Activated B cell treated with CpG ODN at 0.5 μM for 24 hours (primary cell): ENCODE results near the gene LRRC45. TPM values are rescaled to one million over a fixed set of nuclear protein-coding genes. Genes with fewer than 3 reads are reported as not detected.

Experiments
- ATAC-seq: fragments of 200-7000 bp; cut with Tn5 transposase; one replicate; pipeline ENCODE4 v1.10.0; 2021; ENCODE audit warnings: low read depth, mild to moderate bottlenecking, moderate library complexity
- CTCF ChIA-PET: fragments of 350-600 bp; sonication (Branson Sonifier 250); formaldehyde crosslinking; loops from one replicate; lab custom pipeline; 2021; ENCODE audit warnings: antibody characterized with exemption; lab: Charles Lee
- POLR2A ChIA-PET: fragments of 350-600 bp; sonication (Branson Sonifier 250); formaldehyde crosslinking; loops from one replicate; lab custom pipeline; 2021; ENCODE audit warnings: antibody characterized with exemption; lab: Charles Lee
- DNase-seq: peaks from one replicate; pipeline ENCODE4 v3.0.0; 2022
- H3K27ac Mint-ChIP-seq: one replicate; pipeline ENCODE4 v1.8.0; 2020; ENCODE audit warnings: mixed read lengths
- H3K27me3 Mint-ChIP-seq: one replicate; pipeline ENCODE4 v1.8.0; 2021; ENCODE audit warnings: mixed read lengths
- H3K36me3 Mint-ChIP-seq: one replicate; pipeline ENCODE4 v1.8.0; 2021; ENCODE audit warnings: low read depth, mixed read lengths
- H3K4me1 Mint-ChIP-seq: one replicate; pipeline ENCODE4 v1.8.0; 2021; ENCODE audit warnings: mixed read lengths
- H3K4me3 Mint-ChIP-seq: one replicate; pipeline ENCODE4 v1.8.0; 2020; ENCODE audit warnings: mild to moderate bottlenecking, mixed read lengths
- H3K9me3 Mint-ChIP-seq: one replicate; pipeline ENCODE4 v1.8.0; 2020; ENCODE audit warnings: mixed read lengths
- intact Hi-C: fragments of 100-400 bp; cut with micrococcal nuclease; formaldehyde crosslinking; loops from one replicate; pipeline ENCODE4 v1.15.1; 2024
- total RNA-seq: library from RNA; stranded (reverse); gene quantifications from 2 replicates; pipeline ENCODE4 v1.2.3, GENCODE V29; 2022
- TF ChIP-seq, protein P1 (sequence below): fragments of 200-600 bp; IDR thresholded peaks from one replicate; pipeline ENCODE4 v1.8.0; 2022; ENCODE audit warnings: antibody characterized with exemption, mild to moderate bottlenecking

The LRRC45 gene
- total RNA-seq, 1 donor from 2014 or later: 10.6 TPM

DNA sequence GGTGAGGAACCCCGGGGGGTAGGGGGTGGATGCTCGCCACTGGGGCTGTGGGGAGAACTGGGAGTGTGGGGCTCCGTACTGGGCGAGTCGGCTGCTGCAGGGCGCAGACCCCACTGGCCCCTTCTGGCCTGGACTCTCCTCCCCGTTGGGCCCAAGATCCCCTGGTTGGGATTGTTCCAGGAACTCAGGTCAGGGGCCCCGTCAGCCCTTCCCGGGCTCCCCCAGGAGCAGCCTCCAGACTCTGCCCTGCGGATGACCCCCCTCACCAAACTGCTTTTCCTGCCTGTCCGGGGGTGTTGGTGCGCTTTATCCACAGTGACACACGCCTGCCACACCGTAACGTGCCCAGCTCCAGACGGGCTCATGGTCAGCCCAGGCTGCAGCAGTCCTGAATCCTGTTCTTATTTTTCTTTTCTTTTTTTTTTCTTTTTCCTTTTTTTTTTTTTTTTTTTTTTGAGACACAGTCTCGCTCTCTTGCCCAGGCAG lies 21.5 kb upstream of the LRRC45 start:
- H3K4me1 Mint-ChIP-seq: no peaks in the 10 kb centered on the region
- CTCF ChIA-PET: no interaction called here
- H3K27me3 Mint-ChIP-seq: no peaks in the 10 kb centered on the region
- intact Hi-C loops: no loop called here
- no peaks in the 10 kb centered on the region for H3K9me3 Mint-ChIP-seq
- H3K4me3 Mint-ChIP-seq: no peak overlapping the region
- ATAC-seq (no peak), DNase-seq (no peak)
- POLR2A ChIA-PET: no interaction called here
- no peak overlapping the region for H3K27ac Mint-ChIP-seq
- peaks cover 10% of the 10 kb centered on the region for H3K36me3 Mint-ChIP-seq
- TF ChIP-seq, protein P1, sequence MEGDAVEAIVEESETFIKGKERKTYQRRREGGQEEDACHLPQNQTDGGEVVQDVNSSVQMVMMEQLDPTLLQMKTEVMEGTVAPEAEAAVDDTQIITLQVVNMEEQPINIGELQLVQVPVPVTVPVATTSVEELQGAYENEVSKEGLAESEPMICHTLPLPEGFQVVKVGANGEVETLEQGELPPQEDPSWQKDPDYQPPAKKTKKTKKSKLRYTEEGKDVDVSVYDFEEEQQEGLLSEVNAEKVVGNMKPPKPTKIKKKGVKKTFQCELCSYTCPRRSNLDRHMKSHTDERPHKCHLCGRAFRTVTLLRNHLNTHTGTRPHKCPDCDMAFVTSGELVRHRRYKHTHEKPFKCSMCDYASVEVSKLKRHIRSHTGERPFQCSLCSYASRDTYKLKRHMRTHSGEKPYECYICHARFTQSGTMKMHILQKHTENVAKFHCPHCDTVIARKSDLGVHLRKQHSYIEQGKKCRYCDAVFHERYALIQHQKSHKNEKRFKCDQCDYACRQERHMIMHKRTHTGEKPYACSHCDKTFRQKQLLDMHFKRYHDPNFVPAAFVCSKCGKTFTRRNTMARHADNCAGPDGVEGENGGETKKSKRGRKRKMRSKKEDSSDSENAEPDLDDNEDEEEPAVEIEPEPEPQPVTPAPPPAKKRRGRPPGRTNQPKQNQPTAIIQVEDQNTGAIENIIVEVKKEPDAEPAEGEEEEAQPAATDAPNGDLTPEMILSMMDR: no peak

- ChIA-PET POLR2A (no interaction called here), CTCF (interaction anchor here (0.6 kb wide), 1 partner anchor 427 kb away, joined by 3 read pairs; no protein-coding TSS in a partner anchor)
- H3K27me3 Mint-ChIP-seq: no peaks in the 10 kb centered on the region
- H3K9me3 Mint-ChIP-seq: no peaks in the 10 kb centered on the region
- ATAC-seq (no peak), DNase-seq (no peak)
- intact Hi-C loops: no loop called here
- H3K4me1 Mint-ChIP-seq: no peaks in the 10 kb centered on the region
- no peaks in the 10 kb centered on the region for H3K36me3 Mint-ChIP-seq
- H3K4me3 Mint-ChIP-seq: no peak overlapping the region
- no peak overlapping the region for H3K27ac Mint-ChIP-seq
- TF ChIP-seq, protein P1: no peak
Measured at GRCh38 chr17:82003411-82004381, 19.4 kb upstream of the LRRC45 start.

GRCh38 chr17:82004517-82005455 lies 18.3 kb upstream of the LRRC45 start:
- TF ChIP-seq, protein P1: no peak
- H3K4me1 Mint-ChIP-seq: no peaks in the 10 kb centered on the region
- no peaks in the 10 kb centered on the region for H3K36me3 Mint-ChIP-seq
- no peaks in the 10 kb centered on the region for H3K27me3 Mint-ChIP-seq
- ATAC-seq: no peak
- intact Hi-C loops: no loop called here
- ChIA-PET CTCF (no interaction called here), POLR2A (no interaction called here)
- DNase-seq: no peak
- H3K4me3 Mint-ChIP-seq: no peak overlapping the region
- H3K9me3 Mint-ChIP-seq: no peaks in the 10 kb centered on the region
- H3K27ac Mint-ChIP-seq: no peak overlapping the region

GRCh38 chr17:82005701-82006348 lies 17.3 kb upstream of the LRRC45 start:
- Mint-ChIP-seq H3K27ac (no peak overlapping the region), H3K36me3 (no peaks in the 10 kb centered on the region), H3K4me3 (no peak overlapping the region), H3K27me3 (no peaks in the 10 kb centered on the region), H3K4me1 (no peaks in the 10 kb centered on the region), H3K9me3 (no peaks in the 10 kb centered on the region)
- intact Hi-C loops: no loop called here
- no peak for DNase-seq
- no peak for ATAC-seq
- ChIA-PET POLR2A (no interaction called here), CTCF (no interaction called here)
- TF ChIP-seq, protein P1: no peak
